Activated gamma-delta T cell (primary cell): ENCODE measurements around the gene MATN4.
"Not testable (repeated sequence)": the region's sequence is repeated elsewhere in the genome, so short reads cannot be mapped to it uniquely, and the experiment has no call there.

Source experiments
- DNase-seq: peaks from one replicate; lab custom pipeline; 2025; lab: John Stamatoyannopoulos, UW
- total RNA-seq, 2 donors: gene quantifications; one replicate each; lab custom pipeline; 2026; lab: John Stamatoyannopoulos, UW

The MATN4 gene, protein sequence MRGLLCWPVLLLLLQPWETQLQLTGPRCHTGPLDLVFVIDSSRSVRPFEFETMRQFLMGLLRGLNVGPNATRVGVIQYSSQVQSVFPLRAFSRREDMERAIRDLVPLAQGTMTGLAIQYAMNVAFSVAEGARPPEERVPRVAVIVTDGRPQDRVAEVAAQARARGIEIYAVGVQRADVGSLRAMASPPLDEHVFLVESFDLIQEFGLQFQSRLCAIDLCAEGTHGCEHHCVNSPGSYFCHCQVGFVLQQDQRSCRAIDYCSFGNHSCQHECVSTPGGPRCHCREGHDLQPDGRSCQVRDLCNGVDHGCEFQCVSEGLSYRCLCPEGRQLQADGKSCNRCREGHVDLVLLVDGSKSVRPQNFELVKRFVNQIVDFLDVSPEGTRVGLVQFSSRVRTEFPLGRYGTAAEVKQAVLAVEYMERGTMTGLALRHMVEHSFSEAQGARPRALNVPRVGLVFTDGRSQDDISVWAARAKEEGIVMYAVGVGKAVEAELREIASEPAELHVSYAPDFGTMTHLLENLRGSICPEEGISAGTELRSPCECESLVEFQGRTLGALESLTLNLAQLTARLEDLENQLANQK
- total RNA-seq = 0 to 0.09 reads per million in 2 donors

DNA sequence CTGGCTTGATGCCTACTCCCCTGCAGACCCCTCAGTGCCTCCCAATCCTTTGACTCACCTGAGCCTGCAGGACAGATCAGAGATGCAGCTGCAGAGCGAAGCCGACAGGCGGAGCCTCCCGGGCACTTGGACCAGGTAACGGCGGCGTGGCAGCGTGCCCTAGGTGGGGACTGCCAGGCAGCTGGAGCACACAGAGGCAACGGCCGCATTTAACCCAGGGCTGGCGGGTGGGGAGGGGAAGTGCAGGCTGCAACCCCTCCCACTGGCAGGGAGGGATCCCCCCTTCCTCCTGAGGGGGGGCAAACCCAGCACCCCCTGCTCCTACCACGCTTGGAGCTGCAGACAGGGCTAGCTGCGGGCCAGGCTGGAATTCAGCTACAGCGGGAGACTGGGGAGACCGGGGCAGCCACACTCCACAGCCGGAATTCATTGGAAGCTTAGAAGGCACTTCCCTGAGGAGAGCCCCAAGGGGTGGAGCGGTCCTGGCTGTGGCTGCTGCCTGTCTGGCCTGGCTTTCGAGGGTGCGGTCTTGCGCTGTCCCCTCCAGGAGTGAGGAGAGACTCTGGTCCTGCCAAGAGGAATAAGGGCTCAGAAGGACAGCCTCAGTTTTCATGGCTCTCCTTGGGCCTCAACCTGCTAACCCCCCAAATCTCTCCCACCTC is at the start of gene MATN4:
Gene MATN4, minus strand, starts transcription at position 183 of the 662 bp plus-strand sequence. CDS start 2,717 bp downstream, outside the sequence.
- no peak for DNase-seq

DNA sequence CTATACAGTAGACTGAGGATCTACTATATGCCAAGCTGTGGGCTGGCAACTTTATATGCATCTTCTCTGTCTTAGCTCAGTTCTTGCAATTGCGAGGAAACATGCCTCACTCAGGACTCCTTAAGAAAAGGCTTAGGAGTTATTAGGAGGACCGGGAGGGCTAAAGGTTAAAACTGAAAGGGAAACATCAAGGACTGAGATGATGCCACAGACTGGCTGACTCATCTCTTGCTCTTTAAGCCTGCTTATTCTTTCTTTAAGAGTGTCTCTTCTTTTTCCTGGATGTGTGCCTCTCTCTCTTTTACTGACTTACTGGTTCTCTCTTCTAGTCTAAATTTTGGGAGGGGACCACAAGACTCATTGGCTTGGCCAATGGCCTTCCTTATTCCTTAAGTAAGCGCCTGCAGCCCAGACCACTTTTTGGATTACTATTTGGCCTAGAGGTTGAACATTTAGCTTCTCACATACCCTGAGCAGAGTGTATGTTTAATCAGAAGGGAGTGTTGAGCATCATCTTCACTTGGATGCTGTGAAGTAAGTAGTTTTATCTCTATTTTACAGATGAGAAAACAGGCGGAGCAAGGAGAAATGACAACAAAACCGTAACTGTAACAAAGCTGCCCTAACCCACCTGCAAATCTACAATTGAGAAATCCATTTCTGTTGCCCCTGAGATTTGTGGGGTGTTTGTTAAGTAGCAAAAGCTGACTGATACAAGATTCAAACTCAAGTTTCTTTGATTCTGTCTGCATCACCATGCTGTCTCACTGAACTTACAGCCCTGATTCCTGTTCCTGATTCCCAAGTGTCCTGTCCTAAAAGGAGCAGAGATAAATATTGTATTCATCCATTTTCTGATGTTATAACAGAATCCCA is 47.3 kb upstream of the MATN4 start:
- no peak for DNase-seq

DNA sequence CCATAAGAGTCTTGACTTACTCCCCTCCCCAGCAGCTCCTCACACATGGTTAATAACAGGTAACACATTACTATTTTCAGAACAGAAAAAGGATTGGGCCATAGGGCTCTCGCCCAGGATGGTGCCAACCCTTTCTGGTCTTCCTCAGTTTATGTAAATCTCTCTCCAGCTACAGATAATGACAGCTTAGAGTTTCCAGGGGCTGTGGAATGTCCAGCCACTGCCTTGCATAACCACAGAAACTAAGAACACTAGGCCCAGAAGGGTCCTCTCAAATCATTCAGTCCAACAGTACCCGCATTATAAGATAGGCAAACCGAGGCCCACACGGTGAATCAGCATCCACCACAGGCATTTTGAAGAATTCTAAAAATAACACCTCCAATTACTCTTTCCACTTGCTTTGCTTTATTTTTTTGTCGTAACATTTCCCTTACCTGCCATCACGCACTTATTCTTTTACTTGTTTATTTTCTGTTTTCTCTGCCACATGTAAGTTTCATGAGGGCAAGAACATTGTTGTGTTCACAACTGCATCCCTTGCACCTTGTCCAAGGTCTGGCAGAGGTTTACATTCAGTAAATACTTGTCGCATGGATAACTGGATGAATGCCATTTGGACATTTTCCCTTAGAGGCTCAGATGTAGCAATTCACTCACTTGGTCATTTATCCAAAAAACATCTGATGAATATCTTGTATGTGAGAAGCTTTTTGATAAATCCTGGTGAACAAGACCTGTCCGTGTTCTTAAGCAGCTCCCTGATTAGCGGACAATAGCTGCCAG is 46.5 kb upstream of the MATN4 start:
- DNase-seq = no peak

DNA sequence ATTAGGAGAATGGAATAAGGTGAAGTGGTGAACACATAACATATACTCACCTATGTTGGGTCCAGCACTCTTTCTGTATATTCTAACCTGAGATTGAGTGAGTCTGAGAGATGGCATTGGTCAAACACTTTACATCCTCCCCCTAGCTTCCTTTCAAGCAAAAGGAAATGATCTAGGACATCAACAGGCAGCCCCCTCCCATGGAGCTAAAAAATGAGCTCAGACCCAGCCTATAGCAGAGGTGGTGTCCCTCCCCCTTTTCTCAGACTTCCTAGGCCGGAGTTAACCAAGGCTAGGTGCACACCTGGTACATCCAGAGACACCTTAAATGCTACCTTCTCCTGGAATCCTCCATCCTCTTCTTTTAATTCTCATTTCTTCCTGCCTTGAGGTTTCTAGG is 45.6 kb upstream of the MATN4 start:
- no peak for DNase-seq

DNA sequence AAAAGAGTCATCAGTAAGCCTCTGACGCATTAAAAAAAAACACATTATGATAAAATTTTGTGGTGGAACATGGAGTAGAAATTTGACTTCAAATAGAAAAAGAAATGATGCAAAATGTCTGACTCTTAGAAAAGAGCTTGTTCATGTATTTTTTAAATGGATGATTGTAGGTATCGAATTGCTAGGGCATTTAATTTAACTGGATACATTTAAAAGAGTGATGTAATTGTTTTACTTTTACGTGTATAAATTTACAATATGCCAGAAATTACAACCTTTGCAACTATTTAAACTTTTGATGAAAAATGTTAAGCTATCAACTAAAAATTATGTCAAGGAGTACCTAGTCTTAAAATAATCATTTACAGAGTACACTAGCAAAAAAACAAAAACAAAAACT is 44.6 kb upstream of the MATN4 start:
- DNase-seq = no peak

DNA sequence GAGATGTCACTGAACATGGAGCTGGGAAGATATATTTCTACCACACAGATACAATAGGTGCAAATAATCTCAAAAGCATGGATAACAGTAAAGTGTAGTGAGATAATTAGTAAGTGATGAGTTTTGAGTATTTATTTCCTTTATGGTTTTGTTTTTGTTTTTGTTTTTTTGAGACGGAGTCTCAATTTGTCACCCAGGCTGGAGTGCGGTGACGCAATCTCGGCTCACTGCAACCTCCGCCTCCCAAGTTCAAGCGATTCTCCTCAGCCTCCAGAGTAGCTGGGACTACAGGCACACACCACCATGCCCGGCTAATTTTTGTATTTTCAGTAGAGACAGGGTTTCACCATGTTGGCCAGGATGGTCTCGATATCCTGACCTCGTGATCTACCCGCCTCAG is 42.7 kb upstream of the MATN4 start:
- DNase-seq = not testable (repeated sequence)

DNA sequence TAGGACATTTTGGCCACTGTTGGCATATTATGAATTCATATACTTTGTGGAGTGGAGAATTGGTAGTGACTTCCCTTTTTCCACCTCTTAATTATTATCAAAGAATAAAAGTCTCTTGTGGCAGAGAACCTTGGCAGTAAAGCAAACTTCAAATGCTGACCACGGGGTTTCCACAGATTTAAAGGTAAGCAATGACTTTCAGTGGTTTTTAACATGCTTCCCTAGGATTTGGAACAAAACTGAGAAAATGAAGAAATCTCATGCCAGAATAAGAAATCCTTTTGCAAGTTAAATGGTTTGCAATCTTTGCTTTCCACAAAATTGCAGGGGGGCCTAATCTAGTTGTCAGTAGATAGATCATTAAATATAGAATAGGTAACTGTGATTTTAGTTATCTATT is 42.1 kb upstream of the MATN4 start:
- DNase-seq = no peak

DNA sequence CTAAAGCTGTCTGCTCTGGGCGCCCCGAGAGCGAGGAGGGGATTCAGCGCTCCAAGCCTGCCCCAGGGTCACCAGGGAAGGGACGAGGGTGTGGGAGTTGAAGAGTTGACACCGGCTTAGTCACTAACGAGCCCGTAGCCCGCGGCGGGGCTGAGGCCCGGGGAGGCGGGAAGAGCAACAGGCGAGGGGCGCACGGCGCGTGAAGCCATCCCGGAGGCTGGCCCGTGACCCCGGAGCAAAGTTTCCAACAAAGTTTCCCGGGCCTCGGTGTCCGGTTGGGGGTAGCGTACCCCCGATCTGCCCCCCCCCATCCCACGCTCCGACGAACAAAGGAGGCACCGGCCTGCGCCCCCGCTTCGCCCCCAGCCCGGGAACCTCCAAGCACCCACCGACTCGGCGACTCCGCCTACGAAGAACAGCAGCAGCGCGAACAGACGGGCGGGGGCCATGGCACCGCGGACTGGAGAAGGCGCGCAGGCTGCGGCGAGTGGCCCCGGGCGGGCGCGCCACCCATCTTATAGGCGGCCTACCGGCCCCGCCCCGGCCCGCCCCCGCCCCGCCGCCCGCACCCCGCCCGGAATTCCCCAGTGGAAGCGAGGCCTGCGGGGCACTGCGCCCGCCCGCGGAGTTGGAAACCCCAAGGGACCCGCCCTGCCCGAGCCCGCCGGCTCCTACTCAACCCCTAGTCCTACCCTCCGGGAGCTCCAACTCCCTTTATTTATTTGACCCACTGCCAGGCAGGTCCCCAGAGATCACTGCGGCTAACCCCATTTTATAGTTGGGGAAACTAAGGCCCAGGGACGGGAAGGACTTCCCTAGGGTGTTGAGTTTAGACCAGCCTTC is 40.1 kb upstream of the MATN4 start, which contains the start of gene SDC4:
Gene SDC4, minus strand, starts transcription at position 489 of the 843 bp plus-strand sequence. Its CDS starts 40 bp downstream, at position 449.
- DNase-seq = peak; percentile 44

DNA sequence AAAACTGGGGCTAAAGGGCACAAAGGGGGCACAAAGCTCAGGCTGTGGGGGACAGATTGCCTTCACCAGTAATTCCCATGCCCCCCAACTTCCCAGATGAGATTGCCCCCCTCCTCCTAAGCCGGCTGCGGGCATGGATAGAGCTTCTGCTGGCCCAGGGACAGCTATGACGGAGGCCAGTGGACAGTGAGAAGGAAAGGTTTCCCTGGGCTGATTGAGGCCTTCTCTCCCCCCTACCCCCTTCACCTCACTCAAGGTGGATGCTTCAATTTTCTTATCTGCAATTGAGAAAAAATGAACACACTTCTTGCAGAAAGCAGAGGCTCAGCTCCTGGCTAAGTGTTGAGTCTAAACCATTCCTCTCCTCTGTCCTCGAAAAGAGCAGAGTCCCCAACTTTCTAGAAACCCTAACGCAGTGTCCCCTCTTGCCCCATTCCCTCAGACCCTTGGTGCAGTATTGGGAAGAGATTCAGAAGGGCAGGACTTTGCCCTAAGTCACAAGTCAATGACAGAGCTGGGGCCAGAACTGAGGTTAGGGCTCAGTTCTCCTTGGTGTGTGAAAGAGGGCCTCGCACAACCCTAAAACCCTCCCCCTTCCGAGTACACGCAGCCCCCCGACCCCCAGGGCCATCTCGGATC is 39.3 kb upstream of the MATN4 start:
- DNase-seq = no peak

DNA sequence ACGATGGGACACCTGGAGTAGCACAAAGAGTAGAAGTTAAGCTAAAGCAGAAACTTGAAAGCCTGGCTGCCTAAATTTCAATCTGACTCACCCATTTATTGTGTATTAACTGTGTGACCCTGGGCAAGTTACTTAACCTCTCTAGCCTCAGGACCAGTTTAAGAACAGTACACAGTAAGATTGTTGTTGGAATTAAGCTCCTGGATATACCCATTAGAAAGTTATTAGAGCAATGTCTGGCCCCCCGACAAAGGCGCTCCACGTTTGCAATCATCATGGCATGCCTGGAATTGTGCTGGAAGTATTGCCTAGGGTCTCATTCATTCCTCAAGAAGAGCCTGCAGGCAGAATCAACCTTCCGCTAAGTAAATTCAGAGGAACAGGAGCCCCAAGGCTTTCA is 38.8 kb upstream of the MATN4 start:
- no peak for DNase-seq

DNA sequence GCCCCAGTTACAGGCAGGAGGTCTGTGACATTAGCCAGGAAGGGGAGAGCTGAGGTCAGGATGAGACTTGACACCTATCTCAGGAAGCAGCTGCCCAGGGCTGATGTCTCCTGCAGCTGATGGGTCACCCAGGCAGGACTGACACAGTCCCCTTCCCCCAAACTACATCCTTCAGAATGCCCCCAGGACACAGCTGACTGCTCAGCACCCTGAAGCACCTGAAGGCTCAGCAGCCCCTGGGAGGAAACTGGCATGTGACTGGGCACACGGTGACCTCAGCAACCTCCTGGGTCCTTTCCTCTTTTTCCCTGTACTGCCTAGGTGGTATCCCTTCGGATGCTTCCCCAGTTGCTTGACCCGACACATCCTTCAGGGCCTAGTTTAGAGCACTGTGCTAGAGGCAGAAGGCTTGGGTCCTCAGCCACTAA is 38.2 kb upstream of the MATN4 start:
- DNase-seq = no peak

DNA sequence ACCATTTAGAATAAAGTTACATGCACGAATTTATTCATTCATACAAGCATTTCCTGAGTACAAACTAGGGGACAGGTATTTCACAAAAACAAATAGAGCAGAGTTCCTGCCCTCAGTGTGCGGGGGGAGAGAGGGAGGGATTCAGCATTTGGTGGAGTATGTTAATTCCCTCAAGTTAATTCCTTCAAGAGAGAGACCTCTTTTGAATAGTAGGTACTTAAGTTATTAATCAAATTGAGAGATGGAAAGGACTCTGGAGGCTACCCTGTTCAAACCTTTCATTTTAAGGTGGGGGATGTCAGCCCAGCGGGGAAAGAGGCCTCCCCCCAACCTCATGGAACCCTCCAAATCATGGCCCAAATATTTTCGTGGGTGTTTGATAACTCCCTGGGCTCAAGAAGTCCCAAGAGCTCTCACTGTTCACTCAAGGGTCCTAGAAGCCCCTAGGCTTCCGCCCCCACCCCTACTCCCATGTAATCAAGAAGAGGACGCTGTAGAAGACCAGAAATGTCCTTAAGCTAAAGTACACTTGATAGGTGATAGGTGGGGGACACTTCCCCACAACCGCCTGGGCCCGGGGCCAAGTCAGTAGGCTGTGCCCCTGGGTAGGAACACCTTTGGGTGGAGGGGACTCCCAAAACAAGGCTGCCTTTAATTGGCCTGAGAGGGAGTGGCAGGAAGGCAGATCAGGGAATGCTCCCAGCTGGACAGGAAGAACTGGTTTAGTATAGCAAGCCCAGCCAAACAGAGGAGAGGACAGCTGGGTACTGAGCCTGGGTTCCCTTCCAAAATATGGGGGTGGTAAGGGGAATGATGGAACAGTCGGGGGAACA is 37.2 kb upstream of the MATN4 start:
- DNase-seq = no peak

DNA sequence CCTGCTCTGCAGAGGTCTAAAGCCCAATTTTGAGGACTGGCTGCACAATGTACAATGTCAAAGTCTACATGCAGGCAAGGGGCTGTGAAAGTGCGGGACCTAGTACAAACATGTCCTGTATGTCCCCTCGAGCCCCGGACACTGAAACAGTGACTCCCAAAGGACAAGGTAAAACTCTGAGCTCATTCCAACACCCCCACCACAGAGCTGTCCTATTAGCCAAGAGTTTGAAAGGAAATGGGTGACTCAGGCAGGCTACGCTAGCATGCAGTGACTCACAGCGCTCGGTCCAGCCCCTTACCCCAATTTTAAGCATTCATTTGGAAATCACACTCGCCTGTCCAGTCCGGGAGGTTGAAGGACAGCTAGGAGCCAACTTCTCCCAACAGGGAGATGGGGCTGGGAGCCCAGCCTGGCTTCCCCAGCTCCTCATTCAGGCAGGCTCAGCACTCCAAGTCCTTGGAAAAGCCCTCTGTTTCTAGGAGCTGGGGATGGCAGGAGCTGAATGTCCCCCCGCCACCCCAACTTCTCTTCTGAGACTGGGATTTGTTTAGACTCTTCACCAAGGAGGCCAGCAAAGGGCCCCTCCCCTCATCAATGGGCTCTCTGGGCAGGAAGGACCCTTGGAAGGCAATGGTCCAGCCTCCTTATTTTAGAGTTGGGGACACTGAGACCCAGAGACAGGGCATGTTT is 36.2 kb upstream of the MATN4 start:
- no peak for DNase-seq

DNA sequence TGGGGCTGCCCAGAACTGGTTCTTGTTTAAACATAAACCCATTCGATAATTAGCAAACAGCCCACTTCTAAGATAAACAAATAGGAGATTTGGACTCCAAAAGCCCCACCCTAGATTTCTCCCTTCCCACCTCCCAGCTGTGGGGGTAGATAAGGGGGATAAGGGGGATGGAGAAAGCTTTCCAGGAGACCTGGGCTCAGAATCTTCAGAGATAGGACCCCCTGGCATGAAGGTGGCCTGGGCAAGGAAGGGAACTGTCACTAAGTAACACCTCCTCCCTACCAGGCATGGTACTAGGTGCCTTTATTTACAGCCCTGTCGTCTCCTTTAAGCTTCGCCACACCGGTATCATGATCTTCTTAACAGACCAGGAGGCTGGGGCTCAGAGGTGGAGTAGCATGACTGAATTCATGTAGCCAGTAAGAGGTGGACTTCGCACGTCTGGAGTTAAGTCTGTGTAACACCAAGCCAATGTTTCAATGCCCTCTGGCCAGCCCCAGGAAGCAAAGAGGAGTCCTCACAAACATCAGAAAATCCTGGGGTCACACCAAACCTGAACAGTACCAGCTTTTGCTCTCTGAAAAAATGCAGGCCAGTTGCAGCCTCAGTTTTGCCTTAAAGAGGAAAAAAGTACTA is 35.6 kb upstream of the MATN4 start:
- DNase-seq = no peak

DNA sequence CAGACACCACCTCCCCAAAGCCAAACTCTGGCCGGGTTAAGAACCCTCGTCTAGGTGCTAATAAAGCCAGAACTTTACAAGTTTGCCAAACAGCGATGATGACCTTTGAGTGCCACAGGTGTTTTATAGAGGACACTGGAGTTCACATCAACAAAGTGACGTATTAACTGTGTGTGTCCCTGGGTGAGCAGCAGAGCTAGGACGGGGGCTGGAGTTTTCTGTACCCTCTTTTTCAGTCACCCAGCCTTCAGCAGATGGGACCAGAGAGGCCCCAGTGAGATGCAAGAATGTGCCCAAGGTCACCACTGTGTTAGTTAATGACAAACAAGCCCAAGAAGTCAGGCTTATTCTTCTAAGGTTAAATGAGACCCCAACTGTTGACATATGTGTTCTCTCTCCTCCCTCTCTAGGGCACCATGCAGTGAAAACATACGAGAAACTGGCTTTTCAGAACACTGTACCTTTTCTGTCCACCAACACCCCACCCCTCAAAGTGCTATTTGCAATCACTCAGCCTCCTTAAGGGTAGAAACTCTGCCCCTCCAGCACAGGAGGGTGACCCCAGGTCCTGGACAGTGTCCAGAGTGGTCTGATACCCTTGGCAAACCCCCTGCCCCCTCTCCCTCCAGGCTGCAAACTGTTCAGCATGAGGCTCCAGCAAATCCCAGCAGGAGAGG is 34.9 kb upstream of the MATN4 start:
- no peak for DNase-seq

DNA sequence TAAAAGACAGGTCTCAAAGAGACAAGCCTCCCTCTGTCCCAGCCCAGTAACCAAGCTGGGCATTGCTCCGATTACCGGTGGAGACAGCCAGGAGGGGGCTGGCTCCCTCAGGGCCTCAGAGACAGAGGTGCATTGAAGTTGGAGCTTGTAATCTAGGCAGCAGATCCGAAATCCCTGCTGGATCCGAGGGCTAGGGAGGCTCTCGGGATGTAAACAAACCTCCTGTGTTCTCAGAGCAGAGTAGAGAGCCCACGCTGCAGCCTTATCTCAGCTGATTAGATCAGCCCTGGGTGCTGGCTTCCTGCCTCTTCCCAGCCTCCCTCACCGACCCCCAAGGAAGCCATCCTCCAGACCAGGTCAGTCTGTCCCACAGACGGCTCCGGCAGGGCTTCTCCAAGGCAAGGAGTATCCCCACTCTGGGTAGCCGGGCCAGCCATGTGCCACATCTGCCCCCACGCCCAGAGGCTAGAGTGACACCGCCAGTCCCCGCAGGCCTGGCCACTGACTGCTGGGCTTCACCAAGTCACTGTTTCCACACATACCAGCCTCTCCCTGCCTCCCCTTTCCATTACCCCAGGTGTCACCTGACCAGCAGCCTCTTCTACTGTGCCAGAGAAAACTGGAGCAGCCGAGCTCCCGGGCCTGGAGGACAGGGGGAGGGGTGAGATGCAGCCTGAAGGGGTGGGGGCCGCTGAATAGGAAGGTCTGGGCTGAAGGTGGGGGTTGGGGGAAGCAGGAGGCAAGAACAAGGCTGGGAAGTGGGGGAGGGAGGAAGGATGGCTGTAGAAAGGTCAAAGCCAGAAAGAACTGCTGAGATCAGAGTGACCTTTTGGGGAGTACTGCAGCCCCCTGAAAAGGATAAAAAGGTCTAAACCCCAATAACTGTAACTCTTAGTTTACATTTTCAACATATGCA is 34.1 kb upstream of the MATN4 start:
- DNase-seq = no peak
